RWPE1 (cell line): Measurements from ENCODE around the gene OR5A1.

Source experiments
- CTCF ChIA-PET: fragments of 350-600 bp; sonication (Branson Sonifier 250); formaldehyde crosslinking; extraction: SDS; loops from one replicate; lab custom pipeline; 2021; lab: Yijun Ruan, JAX
- POLR2A ChIA-PET: fragments of 400-600 bp; formaldehyde crosslinking; extraction: SDS; loops from one replicate; lab custom pipeline; 2020; ENCODE audit warnings: antibody characterized with exemption; ENCODE audit not compliant: low non-redundant PET; lab: Yijun Ruan, JAX
- DNase-seq: peaks from one replicate; pipeline ENCODE4 v3.0.0; 2012; ENCODE audit warnings: low spot score
- H3K27ac ChIP-seq: fragments of 450-650 bp; 2 replicates; pipeline ENCODE4 v1.5.1; 2017
- CTCF ChIP-seq: fragments of 450-650 bp; conservative IDR thresholded peaks from 2 replicates; pipeline ENCODE4 v1.5.1; 2017; ENCODE audit warnings: low read depth, mild to moderate bottlenecking

OR5A1 gene

GRCh38 chr11:59415111-59415510, 21.2 kb upstream of the OR5A1 start:
- CTCF ChIA-PET = interaction anchor here (0.6 kb wide), 1 partner anchor 152 kb away, joined by 3 read pairs; no protein-coding TSS in a partner anchor
- TF ChIP-seq CTCF = no peak
- POLR2A ChIA-PET = no interaction called here
- DNase-seq = no peak
- H3K27ac ChIP-seq = no peak overlapping the region

- no peak for TF ChIP-seq CTCF
- no peak overlapping the region for H3K27ac ChIP-seq
- ChIA-PET CTCF (no interaction called here), POLR2A (no interaction called here)
- DNase-seq = no peak
These were observed 19.7 kb upstream of the OR5A1 start for GRCh38 chr11:59416613-59417012.

- no peak for DNase-seq
These were observed 19.2 kb upstream of the OR5A1 start for GRCh38 chr11:59417023-59417422.

GRCh38 chr11:59418156-59418555, 18.1 kb upstream of the OR5A1 start:
- no peak for DNase-seq
- H3K27ac ChIP-seq = no peak overlapping the region
- TF ChIP-seq CTCF = no peak
- CTCF ChIA-PET = no interaction called here
- POLR2A ChIA-PET = no interaction called here

More at GRCh38 chr11:59417023-59417422, 19.2 kb upstream of the OR5A1 start:
- no peak overlapping the region for H3K27ac ChIP-seq
- CTCF ChIA-PET = no interaction called here
- TF ChIP-seq CTCF = no peak
- POLR2A ChIA-PET = no interaction called here

GRCh38 chr11:59423835-59424234, 12.4 kb upstream of the OR5A1 start:
- POLR2A ChIA-PET = no interaction called here
- CTCF ChIA-PET = interaction anchor here (0.6 kb wide), 1 partner anchor 873 kb away, joined by 3 read pairs; no protein-coding TSS in a partner anchor
- no peak for TF ChIP-seq CTCF
- DNase-seq = no peak
- H3K27ac ChIP-seq = no peak overlapping the region

GRCh38 chr11:59425131-59425530, 11.1 kb upstream of the OR5A1 start:
- no peak overlapping the region for H3K27ac ChIP-seq
- TF ChIP-seq CTCF = no peak
- ChIA-PET CTCF (interaction anchor here (0.7 kb wide), 1 partner anchor 58 kb away, joined by 3 read pairs; no protein-coding TSS in a partner anchor), POLR2A (no interaction called here)
- DNase-seq = no peak
